B cell (primary cell): ENCODE data around the gene ASCL5.

ENCODE experiments used
- EZH2 ChIP-seq: IDR thresholded peaks from 2 replicates; pipeline ENCODE4 v1.6.1; 2012; ENCODE audit warnings: borderline replicate concordance, low read depth, mild to moderate bottlenecking, moderate library complexity, low read length; ENCODE audit not compliant: insufficient read depth, poor library complexity, severe bottlenecking
- TF ChIP-seq, protein P1 (sequence below): fragments of 200-600 bp; IDR thresholded peaks from one replicate; pipeline ENCODE4 v1.8.0; 2022; ENCODE audit warnings: antibody characterized with exemption, mild to moderate bottlenecking

- TF ChIP-seq, protein P1, sequence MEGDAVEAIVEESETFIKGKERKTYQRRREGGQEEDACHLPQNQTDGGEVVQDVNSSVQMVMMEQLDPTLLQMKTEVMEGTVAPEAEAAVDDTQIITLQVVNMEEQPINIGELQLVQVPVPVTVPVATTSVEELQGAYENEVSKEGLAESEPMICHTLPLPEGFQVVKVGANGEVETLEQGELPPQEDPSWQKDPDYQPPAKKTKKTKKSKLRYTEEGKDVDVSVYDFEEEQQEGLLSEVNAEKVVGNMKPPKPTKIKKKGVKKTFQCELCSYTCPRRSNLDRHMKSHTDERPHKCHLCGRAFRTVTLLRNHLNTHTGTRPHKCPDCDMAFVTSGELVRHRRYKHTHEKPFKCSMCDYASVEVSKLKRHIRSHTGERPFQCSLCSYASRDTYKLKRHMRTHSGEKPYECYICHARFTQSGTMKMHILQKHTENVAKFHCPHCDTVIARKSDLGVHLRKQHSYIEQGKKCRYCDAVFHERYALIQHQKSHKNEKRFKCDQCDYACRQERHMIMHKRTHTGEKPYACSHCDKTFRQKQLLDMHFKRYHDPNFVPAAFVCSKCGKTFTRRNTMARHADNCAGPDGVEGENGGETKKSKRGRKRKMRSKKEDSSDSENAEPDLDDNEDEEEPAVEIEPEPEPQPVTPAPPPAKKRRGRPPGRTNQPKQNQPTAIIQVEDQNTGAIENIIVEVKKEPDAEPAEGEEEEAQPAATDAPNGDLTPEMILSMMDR, result no peak
- no peak for TF ChIP-seq EZH2
Observed at GRCh38 chr1:201145132-201145531, 18.1 kb upstream of the ASCL5 start.
